ENCODE results near the gene CBL. TPM values are rescaled to one million over a fixed set of nuclear protein-coding genes. Genes with fewer than 3 reads are reported as not detected.

The CBL gene
- polyA plus RNA-seq, 1 of the 3 experiments (the other 2 are of a cell fraction) = 9.5 TPM

- H3K79me2 ChIP-seq (ENCODE audit: insufficient read depth) = no peaks in the 10 kb centered on the region
- TF ChIP-seq MXI1 (IDR thresholded peaks at IDR 0.05; ENCODE audit: low read depth, low read length) (peak; percentile 35; the same call in 1 of the 2 replicates), GABPA (IDR thresholded peaks at IDR 0.05; ENCODE audit: low read depth) (0 out of 2 replicates have a peak, but pooled peaks have one; percentile 15), SMC3 (IDR thresholded peaks at IDR 0.05; ENCODE audit: low read depth, low read length) (peak; percentile 42), CHD2 (IDR thresholded peaks at IDR 0.05; ENCODE audit: low read length, partially characterized antibody) (peak; percentile 36), NRF1 (IDR thresholded peaks at IDR 0.05; ENCODE audit: low read depth, low read length) (0 out of 2 replicates have a peak, but pooled peaks have one; percentile 13), RCOR1 (IDR thresholded peaks at IDR 0.05; ENCODE audit: low read length) (peak; percentile 87), SIN3A (IDR thresholded peaks at IDR 0.05; ENCODE audit: borderline replicate concordance, low read depth, low read length) (no peak; the same call in 1 of the 2 replicates), CTCF (IDR thresholded peaks at IDR 0.05) (peak; percentile 82), USF2 (IDR thresholded peaks at IDR 0.05; ENCODE audit: borderline replicate concordance, low read depth, low read length) (no peak; the same call in 1 of the 2 replicates), RFX5 (IDR thresholded peaks at IDR 0.05; ENCODE audit: low read length) (no peak), YY1 (IDR thresholded peaks at IDR 0.05; ENCODE audit: low read depth) (peak; percentile 78; the same call in 1 of the 2 replicates), TAF1 (IDR thresholded peaks at IDR 0.05; ENCODE audit: borderline replicate concordance, low read depth, low read length) (0 out of 2 replicates have a peak, but pooled peaks have one; percentile 73), TEAD4 (IDR thresholded peaks at IDR 0.05; ENCODE audit: borderline replicate concordance, insufficient read depth) (no peak), EP300 (IDR thresholded peaks at IDR 0.05; ENCODE audit: borderline replicate concordance in 1 of 2, low read depth in 1 of 2, low read length in 1 of 2) (no peak), FOXM1 (IDR thresholded peaks at IDR 0.05; ENCODE audit: low read depth) (no peak), PBX3 (IDR thresholded peaks at IDR 0.05) (no peak; the same call in 1 of the 2 replicates), IRF3 (IDR thresholded peaks at IDR 0.05; ENCODE audit: low read depth, low read length) (no peak), GATA2 (CRISPR knock-in tag; IDR thresholded peaks at IDR 0.05) (no peak), RAD21 (IDR thresholded peaks at IDR 0.05; ENCODE audit: low read length) (peak; percentile 51; the same call in 1 of the 2 replicates), ELF1 (IDR thresholded peaks at IDR 0.05) (no peak), POLR2AphosphoS5 (IDR thresholded peaks at IDR 0.05; ENCODE audit: low read depth, low read length) (peak; percentile 89; the same call in 1 of the 2 replicates), NFIC (IDR thresholded peaks at IDR 0.05; ENCODE audit: borderline replicate concordance) (no peak), REST (IDR thresholded peaks at IDR 0.05; ENCODE audit: low read depth, low read length) (peak; percentile 49; the same call in 1 of the 2 replicates)
- POLR2A ChIA-PET = interaction anchor here (1.0 to 1.2 kb wide), 3 partner anchors 9 to 66 kb away, joined by 3 to 4 read pairs (median 3); partner anchors contain the start of gene C2CD2L
- peak within 1 kb of the TSS; percentile 97 for H3K4me2 ChIP-seq
- peak within 1 kb of the TSS; percentile 95 for H2AFZ ChIP-seq (ENCODE audit: low read depth)
- H3K27me3 ChIP-seq (ENCODE audit: insufficient read depth) = no peaks in the 10 kb centered on the region
- H3K9ac ChIP-seq = peak within 1 kb of the TSS; percentile 86
- H3K9me2 ChIP-seq = no peaks in the 10 kb centered on the region
- peaks cover 0 to under 1% of the 10 kb centered on the region in 2 experiments for H3K36me3 ChIP-seq (replicated peaks in 1 of 2; ENCODE audit: control insufficient read depth in 1 of 2, insufficient read depth in 2 of 2, low read length in 1 of 2)
- WGBS (ENCODE audit: low lambda C conversion rate) = 11% methylated on average over 18 of the region's 63 CpGs
- peaks cover 12% of the 10 kb centered on the region for H3F3A ChIP-seq (replicated peaks; ENCODE audit: insufficient read depth)
- peak within 1 kb of the TSS; percentile 55 to 74 for H3K27ac ChIP-seq (ENCODE audit: low read depth in 2 of 2, low read length in 1 of 2)
- peaks cover 5 to 8% of the 10 kb centered on the region in 2 experiments; a peak in 2 of 4 replicates for H3K4me1 ChIP-seq (ENCODE audit: control insufficient read depth in 1 of 2, insufficient read depth in 2 of 2, low read depth in 1 of 2, low read length in 1 of 2)
- CTCF ChIA-PET = interaction anchor here (0.6 to 3.2 kb wide), 23 partner anchors 8 to 206 kb away, joined by 3 to 32 read pairs (median 5); partner anchors contain the start of genes CBL and NHERF4
- no peaks in the 10 kb centered on the region for H3K9me3 ChIP-seq
- peak; percentile 98 for DNase-seq
- no peaks in the 10 kb centered on the region for H4K20me1 ChIP-seq (ENCODE audit: insufficient read depth)
- peak within 1 kb of the TSS; percentile 61 to 76 for H3K4me3 ChIP-seq (ENCODE audit: low read depth in 2 of 2, low read length in 1 of 2)
Observed at GRCh38 chr11:119168471-119169281, 37.5 kb upstream of the CBL start, which contains the start of gene NLRX1. Gene NLRX1 (plus strand): TSS chr11:119168725. CDS start chr11:119171404, 2,679 bp downstream.
